ENCODE measurements around the gene KLK2. TPM values are rescaled to one million over a fixed set of nuclear protein-coding genes. Genes with fewer than 3 reads are reported as not detected.

KLK2 gene
- not detected for total RNA-seq
- long read RNA-seq: 0 reads

GRCh38 chr19:50873056-50873455 is at the start of gene KLK2:
Gene KLK2, plus strand, starts transcription at chr19:50873439. Its CDS starts 35 bp downstream, at chr19:50873474.
- Histone ChIP-seq H3K27me3 (peaks cover 62% of the 10 kb centered on the region), H3K4me1 (no peaks in the 10 kb centered on the region), H3K36me3 (no peaks in the 10 kb centered on the region), H3K27ac (no peak within 1 kb of the TSS), H3K9me3 (no peaks in the 10 kb centered on the region), H3K4me3 (no peak within 1 kb of the TSS)
- intact Hi-C loops (cut with DNase I): no loop called here
- DNase-seq (no peak), ATAC-seq (no peak)
- no peak for TF ChIP-seq CTCF (IDR thresholded peaks at IDR 0.05)

- Histone ChIP-seq H3K4me1 (no peaks in the 10 kb centered on the region), H3K27me3 (peaks cover 13% of the 10 kb centered on the region), H3K27ac (no peak overlapping the region), H3K4me3 (no peak overlapping the region), H3K9me3 (no peaks in the 10 kb centered on the region), H3K36me3 (no peaks in the 10 kb centered on the region)
- intact Hi-C loops (cut with DNase I): no loop called here
- ATAC-seq (no peak), DNase-seq (no peak)
- no peak for TF ChIP-seq CTCF (IDR thresholded peaks at IDR 0.05)
These were observed 46.6 kb upstream of the KLK2 start for GRCh38 chr19:50826492-50827240.

GRCh38 chr19:50827476-50827875 is 45.8 kb upstream of the KLK2 start:
- Histone ChIP-seq H3K36me3 (no peaks in the 10 kb centered on the region), H3K27me3 (peaks cover 8% of the 10 kb centered on the region), H3K4me1 (no peaks in the 10 kb centered on the region), H3K4me3 (no peak overlapping the region), H3K9me3 (no peaks in the 10 kb centered on the region), H3K27ac (no peak overlapping the region)
- DNase-seq: no peak
- intact Hi-C loops (cut with DNase I): no loop called here
- TF ChIP-seq CTCF (IDR thresholded peaks at IDR 0.05): no peak
- no peak for ATAC-seq

GRCh38 chr19:50829801-50830200 is 43.4 kb upstream of the KLK2 start:
- Histone ChIP-seq H3K9me3 (no peaks in the 10 kb centered on the region), H3K4me3 (no peak overlapping the region), H3K27ac (no peak overlapping the region), H3K4me1 (no peaks in the 10 kb centered on the region), H3K36me3 (no peaks in the 10 kb centered on the region), H3K27me3 (peaks cover 8% of the 10 kb centered on the region)
- TF ChIP-seq CTCF (IDR thresholded peaks at IDR 0.05): no peak
- no peak for DNase-seq
- no peak for ATAC-seq
- intact Hi-C loops (cut with DNase I): no loop called here

- H3K36me3 ChIP-seq: no peaks in the 10 kb centered on the region
- H3K27me3 ChIP-seq: peaks cover 12% of the 10 kb centered on the region
- no peak overlapping the region for H3K27ac ChIP-seq
- intact Hi-C loops (cut with DNase I): no loop called here
- DNase-seq (no peak), ATAC-seq (peak; percentile 8)
- no peak for TF ChIP-seq CTCF (IDR thresholded peaks at IDR 0.05)
- H3K4me1 ChIP-seq: peaks cover 4% of the 10 kb centered on the region
- no peak overlapping the region for H3K4me3 ChIP-seq
- no peaks in the 10 kb centered on the region for H3K9me3 ChIP-seq
These were observed 42.8 kb upstream of the KLK2 start for GRCh38 chr19:50830266-50831025.
